ENCODE measurements around the gene UNK. TPM values are rescaled to one million over a fixed set of nuclear protein-coding genes. Genes with fewer than 3 reads are reported as not detected.

Gene UNK
- total RNA-seq, 1 donor from 2014 or later: 49.7 TPM

DNA sequence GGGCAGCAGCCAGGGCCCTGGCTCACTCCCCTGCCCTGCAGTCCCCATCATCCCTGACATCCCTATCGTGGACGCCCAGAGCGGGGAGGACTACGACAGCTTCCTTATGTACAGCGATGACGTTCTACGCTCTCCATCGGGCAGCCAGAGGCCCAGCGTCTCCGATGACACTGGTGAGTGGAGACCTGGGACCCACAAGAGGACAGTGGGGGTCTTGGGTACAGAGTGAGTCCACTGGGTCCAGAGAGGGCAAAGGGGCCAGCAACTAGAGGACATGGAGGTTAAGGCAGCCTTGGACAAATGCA is 32.2 kb upstream of the UNK start:
- no peak overlapping the region for H3K4me3 Mint-ChIP-seq

DNA sequence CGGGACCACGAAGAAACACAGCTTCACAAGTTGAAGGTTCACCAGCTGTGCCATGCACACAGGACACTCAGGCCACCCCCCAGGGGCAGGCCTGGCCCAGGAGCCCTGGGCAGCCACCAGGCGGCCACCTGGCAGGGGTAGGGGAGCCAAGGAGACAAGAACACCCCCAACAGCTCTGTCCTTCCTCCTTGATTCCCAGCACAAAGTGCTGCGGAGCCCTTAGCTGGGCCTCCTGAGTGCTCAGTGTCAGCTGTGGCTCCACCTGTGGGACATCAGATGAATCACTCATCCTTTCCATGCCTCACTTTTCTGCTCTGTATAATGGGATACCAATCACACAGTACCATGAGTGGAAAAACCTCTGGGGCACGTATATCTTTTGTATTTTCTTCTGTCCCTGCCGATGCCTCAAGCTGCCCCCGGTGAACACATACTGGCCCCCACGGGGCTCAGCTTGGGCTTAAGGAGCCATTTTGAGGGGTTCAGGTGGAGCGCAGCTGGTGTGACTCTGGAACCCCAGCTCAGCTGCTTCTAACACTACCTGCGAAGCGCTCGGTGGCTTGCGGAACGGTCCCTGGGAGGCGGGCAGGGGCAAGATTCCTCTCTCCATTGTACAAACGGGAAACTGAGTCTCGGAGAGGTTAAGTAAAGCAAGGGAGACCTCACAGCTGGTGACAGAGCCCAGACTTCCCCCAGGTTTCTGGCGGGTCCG is 31.6 kb upstream of the UNK start:
- Mint-ChIP-seq H3K9me3 (no peaks in the 10 kb centered on the region), H3K36me3 (no peaks in the 10 kb centered on the region), H3K4me1 (ENCODE audit: unreplicated experiment) (peaks cover 7% of the 10 kb centered on the region), H3K4me3 (no peak overlapping the region), H3K27me3 (no peaks in the 10 kb centered on the region), H3K27ac (no peak overlapping the region)
- TF ChIP-seq, protein P1, sequence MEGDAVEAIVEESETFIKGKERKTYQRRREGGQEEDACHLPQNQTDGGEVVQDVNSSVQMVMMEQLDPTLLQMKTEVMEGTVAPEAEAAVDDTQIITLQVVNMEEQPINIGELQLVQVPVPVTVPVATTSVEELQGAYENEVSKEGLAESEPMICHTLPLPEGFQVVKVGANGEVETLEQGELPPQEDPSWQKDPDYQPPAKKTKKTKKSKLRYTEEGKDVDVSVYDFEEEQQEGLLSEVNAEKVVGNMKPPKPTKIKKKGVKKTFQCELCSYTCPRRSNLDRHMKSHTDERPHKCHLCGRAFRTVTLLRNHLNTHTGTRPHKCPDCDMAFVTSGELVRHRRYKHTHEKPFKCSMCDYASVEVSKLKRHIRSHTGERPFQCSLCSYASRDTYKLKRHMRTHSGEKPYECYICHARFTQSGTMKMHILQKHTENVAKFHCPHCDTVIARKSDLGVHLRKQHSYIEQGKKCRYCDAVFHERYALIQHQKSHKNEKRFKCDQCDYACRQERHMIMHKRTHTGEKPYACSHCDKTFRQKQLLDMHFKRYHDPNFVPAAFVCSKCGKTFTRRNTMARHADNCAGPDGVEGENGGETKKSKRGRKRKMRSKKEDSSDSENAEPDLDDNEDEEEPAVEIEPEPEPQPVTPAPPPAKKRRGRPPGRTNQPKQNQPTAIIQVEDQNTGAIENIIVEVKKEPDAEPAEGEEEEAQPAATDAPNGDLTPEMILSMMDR (conservative IDR thresholded peaks at IDR 0.05): no peak
- no peak for DNase-seq (ENCODE audit: extremely low spot score, unreplicated experiment)

More for the DNA sequence above, 32.2 kb upstream of the UNK start:
- Mint-ChIP-seq H3K4me1 (ENCODE audit: unreplicated experiment) (peaks cover 11% of the 10 kb centered on the region), H3K27me3 (no peaks in the 10 kb centered on the region), H3K27ac (no peak overlapping the region), H3K36me3 (no peaks in the 10 kb centered on the region), H3K9me3 (no peaks in the 10 kb centered on the region)
- no peak for DNase-seq (ENCODE audit: extremely low spot score, unreplicated experiment)
- TF ChIP-seq, protein P1 (conservative IDR thresholded peaks at IDR 0.05): no peak

DNA sequence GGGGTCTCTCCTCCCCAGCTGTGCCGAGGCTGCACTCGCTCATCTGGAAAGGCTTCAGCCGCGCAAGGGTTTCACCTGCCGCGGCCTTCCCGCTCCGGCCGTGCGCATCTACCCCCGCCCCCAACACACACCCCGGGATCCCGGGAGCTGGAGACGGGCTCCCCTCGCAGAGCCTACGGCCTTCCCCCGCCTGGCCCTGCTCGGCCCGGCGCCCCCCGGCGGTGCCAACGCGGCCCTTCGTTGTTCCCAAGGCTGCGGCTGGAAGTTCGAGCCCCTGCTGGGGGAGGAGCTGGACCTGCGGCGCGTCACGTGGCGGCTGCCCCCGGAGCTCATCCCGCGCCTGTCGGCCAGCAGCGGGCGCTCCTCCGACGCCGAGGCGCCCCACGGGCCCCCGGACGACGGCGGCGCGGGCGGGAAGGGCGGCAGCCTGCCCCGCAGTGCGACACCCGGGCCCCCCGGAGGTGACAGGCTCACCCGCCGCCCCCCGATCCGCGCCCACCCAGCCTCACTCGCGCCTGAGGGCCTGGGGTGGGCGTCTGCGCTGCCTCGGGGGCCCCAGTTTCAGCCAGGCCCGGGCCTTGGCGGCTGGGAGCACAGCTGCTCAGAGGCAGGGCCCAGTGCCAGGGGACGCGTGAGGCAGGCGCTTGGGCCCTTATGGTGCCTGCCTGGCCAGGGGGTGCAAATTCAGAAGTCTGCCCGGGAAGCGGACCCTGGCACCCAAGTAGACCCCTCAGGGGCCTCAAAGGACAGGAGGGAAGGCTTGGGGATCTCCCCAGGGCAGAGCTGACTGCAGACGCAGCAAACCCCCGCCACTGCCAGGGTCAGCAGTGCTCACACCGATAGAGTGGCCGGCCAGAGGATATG is 30.9 kb upstream of the UNK start:
- Mint-ChIP-seq H3K4me3 (no peak overlapping the region), H3K36me3 (no peaks in the 10 kb centered on the region), H3K27ac (no peak overlapping the region), H3K9me3 (no peaks in the 10 kb centered on the region), H3K27me3 (no peaks in the 10 kb centered on the region), H3K4me1 (ENCODE audit: unreplicated experiment) (peaks cover 6% of the 10 kb centered on the region)
- DNase-seq (ENCODE audit: extremely low spot score, unreplicated experiment): no peak
- TF ChIP-seq, protein P1 (conservative IDR thresholded peaks at IDR 0.05): peak; percentile 70

DNA sequence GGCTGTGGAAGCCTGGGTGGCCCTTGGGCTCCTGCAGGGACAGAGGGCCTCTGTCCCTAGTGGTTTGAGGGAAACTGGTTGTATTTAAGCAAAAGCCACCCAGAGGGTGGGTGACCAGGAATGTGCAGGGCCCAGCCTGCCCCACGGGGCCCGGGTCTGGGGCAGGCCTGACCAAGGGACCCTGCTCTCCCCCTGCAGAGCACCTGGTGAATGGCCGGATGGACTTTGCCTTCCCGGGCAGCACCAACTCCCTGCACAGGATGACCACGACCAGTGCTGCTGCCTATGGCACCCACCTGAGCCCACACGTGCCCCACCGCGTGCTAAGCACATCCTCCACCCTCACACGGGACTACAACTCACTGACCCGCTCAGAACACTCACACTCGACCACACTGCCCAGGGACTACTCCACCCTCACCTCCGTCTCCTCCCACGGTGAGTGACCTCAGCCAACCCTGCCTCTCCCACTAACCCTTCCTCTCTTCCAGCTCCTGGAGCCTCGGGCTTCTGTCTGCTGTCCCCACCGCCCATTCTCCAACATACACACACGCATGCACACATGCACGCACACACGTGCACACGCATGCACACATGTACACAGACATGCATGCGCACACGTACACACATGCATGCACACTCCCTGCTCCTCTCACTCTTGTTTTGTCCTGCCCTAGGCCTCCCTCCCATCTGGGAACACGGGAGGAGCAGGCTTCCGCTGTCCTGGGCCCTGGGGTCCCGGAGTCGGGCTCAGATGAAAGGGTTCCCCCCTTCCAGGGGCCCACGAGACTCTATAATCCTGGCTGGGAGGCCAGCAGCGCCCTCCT is 30.0 kb upstream of the UNK start:
- H3K36me3 Mint-ChIP-seq: no peaks in the 10 kb centered on the region
- peak overlapping the region; percentile 33 for H3K27ac Mint-ChIP-seq
- DNase-seq (ENCODE audit: extremely low spot score, unreplicated experiment): no peak
- H3K27me3 Mint-ChIP-seq: no peaks in the 10 kb centered on the region
- H3K4me1 Mint-ChIP-seq (ENCODE audit: unreplicated experiment): peaks cover 6% of the 10 kb centered on the region
- H3K9me3 Mint-ChIP-seq: no peaks in the 10 kb centered on the region
- TF ChIP-seq, protein P1 (conservative IDR thresholded peaks at IDR 0.05): no peak
- peak overlapping the region; percentile 74 for H3K4me3 Mint-ChIP-seq

DNA sequence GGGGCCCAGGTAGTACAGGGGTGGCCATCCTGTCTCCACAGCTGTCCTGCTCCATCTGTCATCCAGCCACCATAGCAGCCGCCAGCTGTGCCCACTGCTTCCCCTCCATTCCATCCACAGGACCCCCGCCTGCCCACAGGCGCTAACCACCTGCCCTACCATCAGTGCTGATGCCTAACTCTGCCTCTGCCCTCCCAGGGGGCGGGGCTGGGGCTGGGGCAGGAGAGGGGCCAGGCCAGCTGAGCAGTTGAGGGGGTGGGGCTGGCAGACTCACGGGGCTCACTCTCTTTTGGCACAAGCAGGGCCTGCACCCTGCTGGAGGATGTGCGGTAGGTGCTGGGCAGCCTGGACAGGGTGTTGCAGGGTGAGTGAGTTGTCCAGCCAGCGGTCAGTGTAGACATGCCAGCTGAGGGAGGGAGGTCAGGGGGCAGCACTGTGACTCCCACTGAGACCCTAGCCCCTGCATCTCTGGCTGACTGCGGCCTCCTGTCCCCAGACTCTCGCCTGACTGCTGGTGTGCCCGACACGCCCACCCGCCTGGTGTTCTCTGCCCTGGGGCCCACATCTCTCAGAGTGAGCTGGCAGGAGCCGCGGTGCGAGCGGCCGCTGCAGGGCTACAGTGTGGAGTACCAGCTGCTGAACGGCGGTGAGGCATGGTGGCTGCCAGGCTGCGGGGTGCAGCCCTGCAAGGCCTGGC is 29.3 kb upstream of the UNK start:
- no peaks in the 10 kb centered on the region for H3K27me3 Mint-ChIP-seq
- peaks cover 6% of the 10 kb centered on the region for H3K4me1 Mint-ChIP-seq (ENCODE audit: unreplicated experiment)
- H3K27ac Mint-ChIP-seq: no peak overlapping the region
- H3K36me3 Mint-ChIP-seq: no peaks in the 10 kb centered on the region
- DNase-seq (ENCODE audit: extremely low spot score, unreplicated experiment): no peak
- H3K9me3 Mint-ChIP-seq: no peaks in the 10 kb centered on the region
- TF ChIP-seq, protein P1 (conservative IDR thresholded peaks at IDR 0.05): no peak
- no peak overlapping the region for H3K4me3 Mint-ChIP-seq

All from type B pancreatic cell (in vitro differentiated cells).